Stomach (tissue), 4 donors: ENCODE data around the gene DNAJC11.

ENCODE experiments used
- CTCF ChIP-seq, 7 experiments: fragments of 450-650 bp in 4 of 7; fragments of 200-600 bp in 3 of 7; sonication (generic) in 3 of 7; IDR thresholded peaks; one replicate each; pipeline ENCODE4 v1.5.1; 2016 to 2019; ENCODE audit warnings: antibody characterized with exemption in 7 of 7, control low read depth in 2 of 7, mild to moderate bottlenecking in 1 of 7
- POLR2A ChIP-seq, 4 donors: fragments of 450-650 bp; IDR thresholded peaks; one replicate each; pipeline ENCODE4 v1.6.1; 2016; ENCODE audit warnings: antibody characterized with exemption in 4 of 4, control low read depth in 2 of 4, mild to moderate bottlenecking in 1 of 4, moderate library complexity in 1 of 4

- TF ChIP-seq POLR2A (IDR thresholded peaks at IDR 0.05), result no peak
- no peak for TF ChIP-seq CTCF (IDR thresholded peaks at IDR 0.05)
Measured at GRCh38 chr1:6750490-6750889, 48.9 kb upstream of the DNAJC11 start.
